Upper lobe of right lung (tissue), 1 donor: Measurements from ENCODE around the gene SEPHS2. TPM values are rescaled to one million over a fixed set of nuclear protein-coding genes. Genes with fewer than 3 reads are reported as not detected.
A peak's percentile ranks its signal among the peaks of the same experiment; 100 is the strongest.

Experiments
- ATAC-seq: fragments of 200-7000 bp; cut with Tn5 transposase; one replicate; pipeline ENCODE4 v1.9.1; 2020; ENCODE audit warnings: mild to moderate bottlenecking, moderate library complexity
- DNase-seq: peaks from one replicate; pipeline ENCODE4 v3.0.0-alpha.2; 2020
- H3K27ac ChIP-seq: fragments of 200-600 bp; one replicate; pipeline ENCODE4 v1.8.0; 2022
- H3K27me3 ChIP-seq: fragments of 200-600 bp; one replicate; pipeline ENCODE4 v1.8.0; 2022; ENCODE audit warnings: mild to moderate bottlenecking
- H3K36me3 ChIP-seq: fragments of 200-600 bp; one replicate; pipeline ENCODE4 v1.8.0; 2022
- H3K4me1 ChIP-seq: fragments of 200-600 bp; one replicate; pipeline ENCODE4 v1.8.0; 2022
- H3K4me3 ChIP-seq: fragments of 200-600 bp; one replicate; pipeline ENCODE4 v1.8.0; 2022; ENCODE audit warnings: mild to moderate bottlenecking
- H3K9me3 ChIP-seq: fragments of 200-600 bp; one replicate; pipeline ENCODE4 v1.8.0; 2022
- intact Hi-C: fragments of 100-400 bp; cut with DNase I; formaldehyde crosslinking; loops from one replicate; pipeline ENCODE4 v1.11.0; 2022
- long read RNA-seq: library from polyadenylated mRNA; unstranded; transcript quantifications from one replicate; pipeline ENCODE4 v2.0.0, GENCODE V29; 2021
- total RNA-seq: library from RNA; stranded (reverse); fragmentation: NEBNext Ultra II Directional; extraction: Animal tissue kit (Norgen Biotek cat#: 25700); gene quantifications from one replicate; pipeline ENCODE4 v1.2.1, GENCODE V29; 2021
- TF ChIP-seq, protein P1 (sequence below): fragments of 200-600 bp; IDR thresholded peaks from one replicate; pipeline ENCODE4 v1.8.0; 2022; ENCODE audit warnings: antibody characterized with exemption
- donor health status: DM: no; HTN: yes; CAD: no; lungs with severe emphysema.

Gene SEPHS2, protein sequence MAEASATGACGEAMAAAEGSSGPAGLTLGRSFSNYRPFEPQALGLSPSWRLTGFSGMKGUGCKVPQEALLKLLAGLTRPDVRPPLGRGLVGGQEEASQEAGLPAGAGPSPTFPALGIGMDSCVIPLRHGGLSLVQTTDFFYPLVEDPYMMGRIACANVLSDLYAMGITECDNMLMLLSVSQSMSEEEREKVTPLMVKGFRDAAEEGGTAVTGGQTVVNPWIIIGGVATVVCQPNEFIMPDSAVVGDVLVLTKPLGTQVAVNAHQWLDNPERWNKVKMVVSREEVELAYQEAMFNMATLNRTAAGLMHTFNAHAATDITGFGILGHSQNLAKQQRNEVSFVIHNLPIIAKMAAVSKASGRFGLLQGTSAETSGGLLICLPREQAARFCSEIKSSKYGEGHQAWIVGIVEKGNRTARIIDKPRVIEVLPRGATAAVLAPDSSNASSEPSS
- total RNA-seq: 54.9 TPM
- long read RNA-seq, transcript SEPHS2-201 (1 exons, 2,551 nt): major isoform, 183 of 183 reads
- long read RNA-seq, partial matches to known transcripts: 0 of 183 reads
- long read RNA-seq, other reads (novel, unspliced or antisense): 0 of 183 reads

DNA sequence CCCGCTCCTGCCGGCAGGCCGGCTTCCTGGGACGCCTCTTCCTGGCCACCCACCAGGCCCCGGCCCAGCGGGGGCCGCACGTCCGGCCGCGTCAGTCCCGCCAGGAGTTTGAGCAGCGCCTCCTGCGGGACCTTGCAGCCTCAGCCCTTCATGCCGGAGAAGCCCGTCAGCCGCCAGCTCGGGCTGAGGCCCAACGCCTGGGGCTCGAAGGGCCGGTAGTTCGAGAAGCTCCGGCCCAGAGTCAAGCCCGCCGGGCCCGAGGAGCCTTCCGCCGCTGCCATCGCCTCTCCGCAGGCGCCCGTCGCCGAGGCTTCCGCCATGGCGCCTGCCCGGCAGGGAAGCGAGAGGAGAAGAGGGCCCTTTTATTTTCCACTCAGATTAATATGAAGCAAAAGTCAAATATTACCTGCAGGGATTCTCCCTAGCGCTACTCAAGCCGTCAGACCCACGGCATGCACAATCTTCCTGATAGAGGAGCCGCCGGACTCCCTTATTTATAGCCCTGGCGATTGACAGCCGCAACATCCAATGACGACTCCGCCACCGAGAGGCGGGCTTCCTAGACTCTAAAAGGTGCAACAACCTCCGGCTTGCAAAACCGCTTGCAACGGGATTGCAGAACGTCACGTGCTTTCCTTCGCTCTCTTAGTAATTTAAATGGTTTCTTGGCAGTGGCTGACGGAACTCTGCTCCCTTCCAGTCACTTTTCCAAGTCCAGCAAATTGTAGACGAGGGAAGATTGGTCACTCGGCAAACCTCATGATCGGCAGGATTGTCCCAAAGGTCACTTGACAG is at the start of gene SEPHS2:
Gene SEPHS2, minus strand, starts transcription at position 467 of the 795 bp plus-strand sequence. Its CDS starts 147 bp downstream, at position 320.
- Histone ChIP-seq H3K27me3 (no peaks in the 10 kb centered on the region), H3K4me1 (peaks cover 22% of the 10 kb centered on the region), H3K9me3 (no peaks in the 10 kb centered on the region), H3K36me3 (peaks cover 11% of the 10 kb centered on the region), H3K4me3 (peak within 1 kb of the TSS; percentile 86), H3K27ac (peak within 1 kb of the TSS; percentile 97)
- DNase-seq (peak; percentile 97), ATAC-seq (peak; percentile 96)
- TF ChIP-seq, protein P1, sequence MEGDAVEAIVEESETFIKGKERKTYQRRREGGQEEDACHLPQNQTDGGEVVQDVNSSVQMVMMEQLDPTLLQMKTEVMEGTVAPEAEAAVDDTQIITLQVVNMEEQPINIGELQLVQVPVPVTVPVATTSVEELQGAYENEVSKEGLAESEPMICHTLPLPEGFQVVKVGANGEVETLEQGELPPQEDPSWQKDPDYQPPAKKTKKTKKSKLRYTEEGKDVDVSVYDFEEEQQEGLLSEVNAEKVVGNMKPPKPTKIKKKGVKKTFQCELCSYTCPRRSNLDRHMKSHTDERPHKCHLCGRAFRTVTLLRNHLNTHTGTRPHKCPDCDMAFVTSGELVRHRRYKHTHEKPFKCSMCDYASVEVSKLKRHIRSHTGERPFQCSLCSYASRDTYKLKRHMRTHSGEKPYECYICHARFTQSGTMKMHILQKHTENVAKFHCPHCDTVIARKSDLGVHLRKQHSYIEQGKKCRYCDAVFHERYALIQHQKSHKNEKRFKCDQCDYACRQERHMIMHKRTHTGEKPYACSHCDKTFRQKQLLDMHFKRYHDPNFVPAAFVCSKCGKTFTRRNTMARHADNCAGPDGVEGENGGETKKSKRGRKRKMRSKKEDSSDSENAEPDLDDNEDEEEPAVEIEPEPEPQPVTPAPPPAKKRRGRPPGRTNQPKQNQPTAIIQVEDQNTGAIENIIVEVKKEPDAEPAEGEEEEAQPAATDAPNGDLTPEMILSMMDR: peak; percentile 45
- intact Hi-C loops: no loop called here

DNA sequence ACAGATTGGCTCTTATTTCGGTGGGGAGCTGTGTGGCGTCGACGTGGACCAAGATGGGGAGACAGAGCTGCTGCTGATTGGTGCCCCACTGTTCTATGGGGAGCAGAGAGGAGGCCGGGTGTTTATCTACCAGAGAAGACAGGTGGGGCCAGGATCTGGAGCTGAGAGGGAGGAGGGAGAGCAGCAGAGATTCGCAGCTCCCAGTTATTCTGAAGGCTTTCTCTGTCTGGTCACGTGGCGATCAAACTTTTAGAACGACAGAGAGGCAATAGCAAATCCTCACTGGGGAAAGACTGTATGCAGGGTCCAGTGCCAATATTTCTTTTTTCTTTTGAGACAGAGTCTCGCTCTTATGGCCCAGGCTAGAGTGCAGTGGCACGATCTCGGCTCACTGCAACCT is 49.0 kb upstream of the SEPHS2 start:
- intact Hi-C loops: no loop called here
- H3K9me3 ChIP-seq: no peaks in the 10 kb centered on the region
- no peak overlapping the region for H3K27ac ChIP-seq
- no peaks in the 10 kb centered on the region for H3K27me3 ChIP-seq
- DNase-seq (no peak), ATAC-seq (no peak)
- no peaks in the 10 kb centered on the region for H3K36me3 ChIP-seq
- H3K4me3 ChIP-seq: no peak overlapping the region
- no peaks in the 10 kb centered on the region for H3K4me1 ChIP-seq
- TF ChIP-seq, protein P1: no peak

DNA sequence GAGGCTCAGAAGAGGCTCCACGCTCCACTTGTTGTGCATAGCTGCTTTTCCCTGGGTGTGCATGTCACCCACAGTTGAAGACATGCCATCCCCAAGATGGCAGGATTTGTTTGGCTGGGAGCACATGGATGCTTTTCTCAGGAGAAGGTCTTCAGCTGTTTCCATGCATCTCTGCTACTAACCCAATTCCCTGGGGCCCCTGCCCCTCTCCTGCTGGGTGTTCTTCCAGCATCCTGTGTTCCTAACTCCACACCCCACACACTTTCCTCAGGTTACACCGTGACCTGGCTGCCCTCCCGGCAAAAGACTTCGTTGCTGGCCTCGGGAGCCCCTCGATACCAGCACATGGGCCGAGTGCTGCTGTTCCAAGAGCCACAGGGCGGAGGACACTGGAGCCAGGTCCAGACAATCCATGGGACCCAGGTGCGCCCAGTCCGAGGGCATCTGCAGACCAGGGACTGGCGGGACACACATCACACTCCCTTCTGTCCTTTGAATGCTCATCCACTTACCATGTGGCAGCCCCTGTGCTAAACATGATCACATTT is 48.3 kb upstream of the SEPHS2 start:
- no peaks in the 10 kb centered on the region for H3K9me3 ChIP-seq
- DNase-seq (no peak), ATAC-seq (no peak)
- peaks cover 4% of the 10 kb centered on the region for H3K36me3 ChIP-seq
- no peak overlapping the region for H3K4me3 ChIP-seq
- no peaks in the 10 kb centered on the region for H3K4me1 ChIP-seq
- no peak overlapping the region for H3K27ac ChIP-seq
- H3K27me3 ChIP-seq: no peaks in the 10 kb centered on the region
- TF ChIP-seq, protein P1: no peak
- intact Hi-C loops: no loop called here

DNA sequence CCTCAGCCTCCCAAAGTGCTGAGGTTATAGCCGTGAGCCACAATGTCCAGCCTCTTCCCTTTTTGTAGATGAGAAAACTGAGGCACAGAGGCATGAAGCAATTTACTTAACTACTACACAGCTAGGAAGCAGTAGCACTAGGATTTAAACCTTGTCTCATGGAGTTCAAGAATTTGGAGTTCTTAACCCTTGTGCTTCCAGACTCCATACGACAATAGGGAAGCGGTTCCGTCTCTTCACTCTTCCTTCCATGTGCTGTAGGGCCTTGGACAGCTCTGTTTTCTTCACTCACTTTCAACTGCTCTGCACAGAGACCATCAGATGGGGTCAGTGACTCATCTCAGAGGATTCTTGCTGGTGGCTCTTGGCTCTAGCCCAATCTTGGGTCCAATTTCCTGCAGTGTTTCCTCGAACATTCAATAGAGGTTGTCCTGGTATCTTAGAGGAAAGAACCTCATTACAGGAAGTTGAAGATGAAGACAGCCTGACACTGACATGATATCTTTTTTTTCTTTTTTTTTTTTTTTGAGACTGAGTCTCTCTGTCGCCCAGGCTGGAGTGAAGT is 46.2 kb upstream of the SEPHS2 start:
- Histone ChIP-seq H3K9me3 (no peaks in the 10 kb centered on the region), H3K27ac (no peak overlapping the region), H3K4me3 (no peak overlapping the region), H3K36me3 (peaks cover 8% of the 10 kb centered on the region), H3K4me1 (peaks cover 4% of the 10 kb centered on the region), H3K27me3 (no peaks in the 10 kb centered on the region)
- DNase-seq: no peak
- peak; percentile 58 for ATAC-seq
- TF ChIP-seq, protein P1: no peak
- intact Hi-C loops: no loop called here

DNA sequence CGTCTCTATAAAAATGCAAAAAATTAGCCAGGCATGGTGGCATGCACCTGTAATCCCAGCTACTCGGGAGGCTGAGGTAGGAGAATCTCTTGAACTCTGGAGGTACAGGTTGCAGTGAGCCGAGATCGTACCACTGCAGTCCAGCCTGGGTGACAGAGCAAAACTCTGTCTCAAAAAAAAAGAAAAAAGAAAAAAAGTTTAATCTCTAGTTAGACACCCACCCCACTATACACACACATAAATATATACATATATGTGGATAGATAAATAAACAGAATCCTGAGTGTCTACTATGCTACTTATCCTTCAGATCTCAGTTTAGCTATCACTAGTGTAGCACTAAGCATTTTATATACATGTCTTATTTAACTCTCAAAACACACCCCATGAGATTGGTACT is 45.6 kb upstream of the SEPHS2 start:
- no peak overlapping the region for H3K4me3 ChIP-seq
- intact Hi-C loops: no loop called here
- DNase-seq: no peak
- H3K4me1 ChIP-seq: peaks cover 4% of the 10 kb centered on the region
- H3K36me3 ChIP-seq: peaks cover 8% of the 10 kb centered on the region
- no peak for ATAC-seq
- H3K9me3 ChIP-seq: no peaks in the 10 kb centered on the region
- no peak overlapping the region for H3K27ac ChIP-seq
- no peaks in the 10 kb centered on the region for H3K27me3 ChIP-seq
- TF ChIP-seq, protein P1: no peak
